GM12873 (cell line): ENCODE results near the gene TRAF5.

ENCODE experiments used
- TF ChIP-seq, protein P1 (sequence below): IDR thresholded peaks from 2 replicates; pipeline ENCODE4 v1.5.1; 2012; ENCODE audit warnings: low read depth, mild to moderate bottlenecking, moderate library complexity, low read length, control low read depth; ENCODE audit not compliant: insufficient read depth; ENCODE audit errors: missing control alignments

Gene TRAF5

DNA sequence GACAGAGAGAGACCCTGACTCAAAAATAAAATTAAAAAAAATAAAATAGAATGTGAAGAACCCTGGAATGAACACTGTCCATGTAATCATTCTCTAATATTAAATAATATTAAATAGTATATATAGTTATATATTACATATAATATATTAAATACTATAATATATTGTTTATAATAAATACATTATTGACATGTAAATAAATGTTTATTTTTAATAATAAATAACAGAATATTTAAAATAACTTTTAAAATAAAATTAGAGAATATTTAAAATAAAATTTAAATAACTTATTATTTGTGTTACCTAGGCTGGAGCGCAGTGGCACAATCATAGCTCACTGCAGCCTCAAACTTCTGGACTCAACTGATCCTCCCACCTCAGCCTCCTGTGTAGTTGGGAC lies 32.1 kb downstream of the TRAF5 start:
- TF ChIP-seq, protein P1, sequence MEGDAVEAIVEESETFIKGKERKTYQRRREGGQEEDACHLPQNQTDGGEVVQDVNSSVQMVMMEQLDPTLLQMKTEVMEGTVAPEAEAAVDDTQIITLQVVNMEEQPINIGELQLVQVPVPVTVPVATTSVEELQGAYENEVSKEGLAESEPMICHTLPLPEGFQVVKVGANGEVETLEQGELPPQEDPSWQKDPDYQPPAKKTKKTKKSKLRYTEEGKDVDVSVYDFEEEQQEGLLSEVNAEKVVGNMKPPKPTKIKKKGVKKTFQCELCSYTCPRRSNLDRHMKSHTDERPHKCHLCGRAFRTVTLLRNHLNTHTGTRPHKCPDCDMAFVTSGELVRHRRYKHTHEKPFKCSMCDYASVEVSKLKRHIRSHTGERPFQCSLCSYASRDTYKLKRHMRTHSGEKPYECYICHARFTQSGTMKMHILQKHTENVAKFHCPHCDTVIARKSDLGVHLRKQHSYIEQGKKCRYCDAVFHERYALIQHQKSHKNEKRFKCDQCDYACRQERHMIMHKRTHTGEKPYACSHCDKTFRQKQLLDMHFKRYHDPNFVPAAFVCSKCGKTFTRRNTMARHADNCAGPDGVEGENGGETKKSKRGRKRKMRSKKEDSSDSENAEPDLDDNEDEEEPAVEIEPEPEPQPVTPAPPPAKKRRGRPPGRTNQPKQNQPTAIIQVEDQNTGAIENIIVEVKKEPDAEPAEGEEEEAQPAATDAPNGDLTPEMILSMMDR: no peak

- TF ChIP-seq, protein P1: no peak
Measured at GRCh38 chr1:211359876-211360275, 33.2 kb downstream of the TRAF5 start.

GRCh38 chr1:211361202-211361601 lies 34.6 kb downstream of the TRAF5 start:
- TF ChIP-seq, protein P1: no peak

DNA sequence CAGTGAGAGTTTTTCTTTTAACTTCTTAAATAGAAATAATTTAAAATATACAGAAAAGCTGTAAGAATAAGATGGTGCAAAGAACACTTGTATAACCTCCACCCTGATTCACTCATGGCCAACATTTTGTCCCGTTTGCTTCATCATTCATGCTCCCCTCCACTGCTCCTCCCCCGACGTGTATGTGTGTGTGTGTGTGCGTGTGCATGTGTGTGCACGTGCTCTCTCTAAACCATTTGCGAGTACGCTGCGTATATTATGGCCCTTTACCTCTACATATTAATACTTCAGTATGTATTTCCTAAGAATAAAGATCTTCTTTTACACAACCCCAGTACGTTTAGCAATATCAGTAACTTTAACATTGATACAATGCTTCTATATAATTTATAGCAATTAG lies 43.0 kb downstream of the TRAF5 start:
- TF ChIP-seq, protein P1: no peak

GRCh38 chr1:211370669-211371068 lies 44.0 kb downstream of the TRAF5 start:
- TF ChIP-seq, protein P1: no peak

DNA sequence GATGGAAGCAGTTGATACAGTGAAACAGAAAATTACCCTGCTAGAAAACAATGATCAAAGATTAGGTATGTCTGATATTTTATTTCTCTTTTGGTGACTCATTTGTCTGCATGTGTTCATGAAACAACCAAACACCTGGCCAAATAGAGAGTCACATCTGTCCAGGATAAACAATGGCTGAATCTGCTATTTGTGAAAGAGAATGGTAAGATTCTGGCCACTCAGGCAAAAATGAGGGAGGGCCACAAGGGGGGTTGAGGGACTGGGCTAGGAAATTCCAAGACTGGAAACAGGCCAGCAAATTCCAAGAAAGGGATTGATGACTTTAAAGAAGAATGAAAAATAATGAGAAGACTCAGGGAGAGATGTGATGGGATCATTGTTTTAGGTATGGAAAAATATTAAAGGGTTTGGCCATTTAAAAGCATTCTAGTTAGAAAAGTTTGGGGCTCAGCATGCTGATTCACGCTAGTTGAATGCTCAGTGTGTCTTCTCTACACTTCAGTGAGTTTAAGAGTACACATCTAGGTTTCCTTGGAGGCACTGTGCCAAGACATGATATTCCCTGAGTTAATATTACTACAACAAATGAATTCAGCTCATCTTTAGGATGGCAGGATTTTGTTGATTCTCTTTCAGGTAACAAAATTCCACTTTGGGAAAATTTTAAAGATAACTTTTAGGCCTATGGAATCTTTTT lies 44.9 kb downstream of the TRAF5 start:
- TF ChIP-seq, protein P1: no peak

GRCh38 chr1:211372463-211372862 lies 45.8 kb downstream of the TRAF5 start:
- TF ChIP-seq, protein P1: no peak
